Lower leg skin (tissue), 4 donors: ENCODE data around the gene SLC6A3. TPM values are rescaled to one million over a fixed set of nuclear protein-coding genes. Genes with fewer than 3 reads are reported as not detected.
"Not testable (repeated sequence)": the region's sequence is repeated elsewhere in the genome, so short reads cannot be mapped to it uniquely, and the experiment has no call there.

Experiments used
- DNase-seq, 2 donors: peaks; one replicate each; pipeline ENCODE4 v3.0.0-alpha.2; 2019; ENCODE audit warnings: low spot score in 2 of 2
- H3K4me3 ChIP-seq: fragments of 200-600 bp; sonication (generic); 2 replicates; pipeline ENCODE4 v1.5.1; 2017; ENCODE audit warnings: mild to moderate bottlenecking, low read depth; ENCODE audit not compliant: poor library complexity, severe bottlenecking
- CTCF ChIP-seq, 3 donors: fragments of 450-650 bp; IDR thresholded peaks; one replicate each; pipeline ENCODE4 v1.5.1; 2016; ENCODE audit warnings: antibody characterized with exemption in 3 of 3, mild to moderate bottlenecking in 3 of 3, moderate library complexity in 2 of 3
- POLR2A ChIP-seq, 2 donors: fragments of 450-650 bp; IDR thresholded peaks; one replicate each; pipeline ENCODE4 v1.6.1; 2016 to 2017; ENCODE audit warnings: antibody characterized with exemption in 2 of 2, mild to moderate bottlenecking in 1 of 2, moderate library complexity in 1 of 2
- WGBS, 2 donors: methylation state at CpG; one replicate each; pipeline ENCODE4 v1.1.5; 2018; 5-methylcytosine and 5-hydroxymethylcytosine counted together
- intact Hi-C: fragments of 100-400 bp; cut with DNase I; formaldehyde crosslinking; loops from one replicate; pipeline ENCODE4 v1.15.0; 2023; ENCODE audit warnings: low total_unique reads
- total RNA-seq, 4 donors: library from RNA; depleted of rRNA; stranded (reverse); fragments of >200 nt; gene quantifications; one replicate each; pipeline ENCODE4 v1.1.0, GENCODE V29; 2016

Gene SLC6A3
- total RNA-seq, 4 donors from 2014 or later: not detected

- intact Hi-C loops: no loop called here
- peak in 1 of 2 donors; percentile 52 for DNase-seq
- 85 to 88% methylated on average over 5 of the region's 5 CpGs for WGBS, 2 donors
- H3K4me3 ChIP-seq: no peak overlapping the region
- no peak for TF ChIP-seq POLR2A (IDR thresholded peaks at IDR 0.05)
- TF ChIP-seq CTCF (IDR thresholded peaks at IDR 0.05): no peak
These were observed 15.7 kb downstream of the SLC6A3 start for GRCh38 chr5:1429496-1429895.

GRCh38 chr5:1429066-1429465, 16.2 kb downstream of the SLC6A3 start:
- WGBS, 2 donors: 73 to 87% methylated on average over 7 of the region's 7 CpGs
- no peak for TF ChIP-seq CTCF (IDR thresholded peaks at IDR 0.05)
- TF ChIP-seq POLR2A (IDR thresholded peaks at IDR 0.05): no peak
- no peak overlapping the region for H3K4me3 ChIP-seq
- peak in 1 of 2 donors; percentile 53 for DNase-seq
- intact Hi-C loops: no loop called here

GRCh38 chr5:1428107-1428506, 17.1 kb downstream of the SLC6A3 start:
- 83 to 89% methylated on average over 1 of the region's 1 CpG for WGBS, 2 donors
- TF ChIP-seq POLR2A (IDR thresholded peaks at IDR 0.05) (no peak), CTCF (IDR thresholded peaks at IDR 0.05) (no peak)
- intact Hi-C loops: no loop called here
- DNase-seq: no peak
- no peak overlapping the region for H3K4me3 ChIP-seq

- no peak overlapping the region for H3K4me3 ChIP-seq
- no peak for DNase-seq
- 80 to 89% methylated on average over 9 of the region's 9 CpGs for WGBS, 2 donors
- intact Hi-C loops: no loop called here
- TF ChIP-seq CTCF (IDR thresholded peaks at IDR 0.05) (no peak), POLR2A (IDR thresholded peaks at IDR 0.05) (no peak)
These were observed 20.5 kb downstream of the SLC6A3 start for GRCh38 chr5:1424716-1425115.

GRCh38 chr5:1423901-1424603, 21.2 kb downstream of the SLC6A3 start:
- intact Hi-C loops: no loop called here
- H3K4me3 ChIP-seq: no peak overlapping the region
- no peak for TF ChIP-seq CTCF (IDR thresholded peaks at IDR 0.05)
- TF ChIP-seq POLR2A (IDR thresholded peaks at IDR 0.05): no peak
- 79 to 88% methylated on average over 18 to 19 of the region's 19 CpGs for WGBS, 2 donors
- no peak for DNase-seq

GRCh38 chr5:1422522-1422921, 22.7 kb downstream of the SLC6A3 start:
- intact Hi-C loops, DNase-seq, H3K4me3 ChIP-seq: not testable (repeated sequence)
- 100% methylated on average over 9 of the region's 13 CpGs; no CpG with 5 or more reads in 1 of the 2 donors for WGBS, 2 donors
